ENCODE data around the gene RELT. TPM values are rescaled to one million over a fixed set of nuclear protein-coding genes. Genes with fewer than 3 reads are reported as not detected.

Gene RELT
- total and polyA plus RNA-seq, 9 of the 15 experiments (the other 6 are each of a cell fraction or from before 2014, with no cell fraction given), result 1.1 to 20.2 (median 7.4) TPM

GRCh38 chr11:73386016-73386415 lies 9.8 kb downstream of the RELT start:
- Histone ChIP-seq H3K4me1 (replicated peaks in 1 of 2; ENCODE audit: control insufficient read depth in 2 of 2, insufficient read depth in 2 of 2, low read length in 2 of 2) (peaks cover 42 to 86% of the 10 kb centered on the region in 2 experiments), H3K9me1 (ENCODE audit: control insufficient read depth, insufficient read depth, low read length) (peaks cover 16% of the 10 kb centered on the region), H3K79me2 (ENCODE audit: control insufficient read depth, insufficient read depth, low read length) (peaks cover 72% of the 10 kb centered on the region), H3K4me3 (no peak overlapping the region), H4K20me1 (replicated peaks; ENCODE audit: control insufficient read depth, insufficient read depth, low read length) (peaks cover 45% of the 10 kb centered on the region), H2AFZ (ENCODE audit: low read depth, low read length) (no peak overlapping the region), H3K27me3 (ENCODE audit: control insufficient read depth in 2 of 2, insufficient read depth in 2 of 2, low read length in 2 of 2) (no peaks in the 10 kb centered on the region), H3K9me3 (replicated peaks; ENCODE audit: control insufficient read depth, insufficient read depth, low read depth, low read length) (no peaks in the 10 kb centered on the region), H3K27ac (ENCODE audit: extremely low read depth, low read depth, low read length) (peak overlapping the region; percentile 42; the same call in 1 of the 3 replicates), H3K9ac (ENCODE audit: insufficient read depth in 1 of 2, low read depth in 2 of 2, low read length in 2 of 2) (peak overlapping the region; percentile 10 to 88; a peak in 2 of 4 replicates), H3K4me2 (ENCODE audit: insufficient read depth, low read length) (peak overlapping the region; percentile 58), H3K36me3 (ENCODE audit: control insufficient read depth, insufficient read depth, low read length) (peaks cover 41% of the 10 kb centered on the region; the same call in 2 of the 3 replicates)
- ChIA-PET POLR2A (interaction anchor here (1.7 kb wide), 1 partner anchor 10 kb away, joined by 8 read pairs; the partner anchor contains the start of gene RELT), CTCF (ENCODE audit: low intra/inter-chr PET ratio) (interaction anchor here (0.6 kb wide), 1 partner anchor 274 kb away, joined by 3 read pairs; no protein-coding TSS in a partner anchor)
- intact Hi-C loops (cut with micrococcal nuclease) (no loop called here), in situ Hi-C loops (cut with MboI) (no loop called here)
- FAIRE-seq (peak; percentile 83), ATAC-seq (peak; percentile 86), DNase-seq (ENCODE audit: extremely low read depth in 1 of 4, low spot score in 3 of 4) (peak; percentile 74 to 83 (median 76))
- 34% methylated on average over 8 of the region's 8 CpGs for WGBS (ENCODE audit: insufficient coverage, low coverage, missing lambda C conversion rate)
- BruUV-seq (replicated peaks), result no TSS peak
- TF ChIP-seq ELK3 (CRISPR knock-in tag; IDR thresholded peaks at IDR 0.05) (no peak), PHF21A (IDR thresholded peaks at IDR 0.05; ENCODE audit: borderline replicate concordance, low read depth) (no peak), MAX (CRISPR knock-in tag; IDR thresholded peaks at IDR 0.05) (no peak), MGA (IDR thresholded peaks at IDR 0.05) (no peak), FOXJ3 (CRISPR knock-in tag; IDR thresholded peaks at IDR 0.05) (no peak)

All from K562 (cell line).